ENCODE measurements around the gene DKC1. TPM values are rescaled to one million over a fixed set of nuclear protein-coding genes. Genes with fewer than 3 reads are reported as not detected.

The DKC1 gene
- total RNA-seq, 1 experiment from 2014 or later, result 179 TPM

GRCh38 chrX:154719132-154719675 is 43.5 kb upstream of the DKC1 start:
- POLR2A ChIA-PET, result interaction anchor here (0.6 kb wide), 1 partner anchor 407 kb away, joined by 3 read pairs; no protein-coding TSS in a partner anchor
- CTCF ChIA-PET, result interaction anchor here (1.6 kb wide), 1 partner anchor 29 kb away, joined by 4 read pairs; no protein-coding TSS in a partner anchor
- in situ Hi-C loops (cut with HindIII; ENCODE audit: low pct_unique_long_range_greater_than_20kb, low sequenced_read_pairs), result loop anchor here (5.0 kb wide), 1 partner anchor 42 kb away; no protein-coding TSS in a partner anchor
- no peak overlapping the region for H3K4me3 ChIP-seq (ENCODE audit: low read depth in 2 of 2, low read length in 2 of 2)
- peak overlapping the region; percentile 17; the same call in 1 of the 2 replicates for H3K27ac ChIP-seq (ENCODE audit: low read length)
- peaks cover 10% of the 10 kb centered on the region for H3K4me1 ChIP-seq (ENCODE audit: control insufficient read depth, insufficient read depth, low read length)
- no peaks in the 10 kb centered on the region for H3K36me3 ChIP-seq (ENCODE audit: control insufficient read depth, insufficient read depth, low read length)
- no peaks in the 10 kb centered on the region for H3K9me3 ChIP-seq (ENCODE audit: control insufficient read depth, insufficient read depth, low read depth, low read length)
- TF ChIP-seq, protein P1, sequence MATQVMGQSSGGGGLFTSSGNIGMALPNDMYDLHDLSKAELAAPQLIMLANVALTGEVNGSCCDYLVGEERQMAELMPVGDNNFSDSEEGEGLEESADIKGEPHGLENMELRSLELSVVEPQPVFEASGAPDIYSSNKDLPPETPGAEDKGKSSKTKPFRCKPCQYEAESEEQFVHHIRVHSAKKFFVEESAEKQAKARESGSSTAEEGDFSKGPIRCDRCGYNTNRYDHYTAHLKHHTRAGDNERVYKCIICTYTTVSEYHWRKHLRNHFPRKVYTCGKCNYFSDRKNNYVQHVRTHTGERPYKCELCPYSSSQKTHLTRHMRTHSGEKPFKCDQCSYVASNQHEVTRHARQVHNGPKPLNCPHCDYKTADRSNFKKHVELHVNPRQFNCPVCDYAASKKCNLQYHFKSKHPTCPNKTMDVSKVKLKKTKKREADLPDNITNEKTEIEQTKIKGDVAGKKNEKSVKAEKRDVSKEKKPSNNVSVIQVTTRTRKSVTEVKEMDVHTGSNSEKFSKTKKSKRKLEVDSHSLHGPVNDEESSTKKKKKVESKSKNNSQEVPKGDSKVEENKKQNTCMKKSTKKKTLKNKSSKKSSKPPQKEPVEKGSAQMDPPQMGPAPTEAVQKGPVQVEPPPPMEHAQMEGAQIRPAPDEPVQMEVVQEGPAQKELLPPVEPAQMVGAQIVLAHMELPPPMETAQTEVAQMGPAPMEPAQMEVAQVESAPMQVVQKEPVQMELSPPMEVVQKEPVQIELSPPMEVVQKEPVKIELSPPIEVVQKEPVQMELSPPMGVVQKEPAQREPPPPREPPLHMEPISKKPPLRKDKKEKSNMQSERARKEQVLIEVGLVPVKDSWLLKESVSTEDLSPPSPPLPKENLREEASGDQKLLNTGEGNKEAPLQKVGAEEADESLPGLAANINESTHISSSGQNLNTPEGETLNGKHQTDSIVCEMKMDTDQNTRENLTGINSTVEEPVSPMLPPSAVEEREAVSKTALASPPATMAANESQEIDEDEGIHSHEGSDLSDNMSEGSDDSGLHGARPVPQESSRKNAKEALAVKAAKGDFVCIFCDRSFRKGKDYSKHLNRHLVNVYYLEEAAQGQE (IDR thresholded peaks at IDR 0.05; ENCODE audit: insufficient read depth in 1 of 2, low read depth in 2 of 2, low read length in 1 of 2), result no peak
- no peak for TF ChIP-seq SIN3A (IDR thresholded peaks at IDR 0.05; ENCODE audit: borderline replicate concordance, insufficient read depth, low read depth, low read length)
- no peak for TF ChIP-seq POLR2AphosphoS5 (IDR thresholded peaks at IDR 0.05; ENCODE audit: low read depth, low read length)
- TF ChIP-seq TCF7L2 (IDR thresholded peaks at IDR 0.05; ENCODE audit: low read depth, low read length), result no peak
- no peak for TF ChIP-seq CTCF (IDR thresholded peaks at IDR 0.05)
- DNase-seq (ENCODE audit: low read depth, low spot score) (no peak), ATAC-seq (no peak)
- H3K27me3 ChIP-seq (ENCODE audit: control insufficient read depth, insufficient read depth, low read length), result no peaks in the 10 kb centered on the region
- no TSS peak for BruUV-seq (replicated peaks)
- intact Hi-C loops (cut with micrococcal nuclease; ENCODE audit: unreplicated experiment), result no loop called here

- ATAC-seq (no peak), DNase-seq (ENCODE audit: low read depth, low spot score) (no peak)
- H3K4me1 ChIP-seq (ENCODE audit: control insufficient read depth, insufficient read depth, low read length), result peaks cover 8% of the 10 kb centered on the region
- POLR2A ChIA-PET, result interaction anchor here (0.6 kb wide), 1 partner anchor 408 kb away, joined by 3 read pairs; no protein-coding TSS in a partner anchor
- no TSS peak for BruUV-seq (replicated peaks)
- in situ Hi-C loops (cut with HindIII; ENCODE audit: low pct_unique_long_range_greater_than_20kb, low sequenced_read_pairs) (no loop called here), intact Hi-C loops (cut with micrococcal nuclease; ENCODE audit: unreplicated experiment) (no loop called here)
- CTCF ChIA-PET, result no interaction called here
- TF ChIP-seq CTCF (IDR thresholded peaks at IDR 0.05) (no peak), POLR2AphosphoS5 (IDR thresholded peaks at IDR 0.05; ENCODE audit: low read depth, low read length) (no peak), TCF7L2 (IDR thresholded peaks at IDR 0.05; ENCODE audit: low read depth, low read length) (no peak), SIN3A (IDR thresholded peaks at IDR 0.05; ENCODE audit: borderline replicate concordance, insufficient read depth, low read depth, low read length) (no peak)
- TF ChIP-seq, protein P1 (IDR thresholded peaks at IDR 0.05; ENCODE audit: insufficient read depth in 1 of 2, low read depth in 2 of 2, low read length in 1 of 2), result no peak
- no peaks in the 10 kb centered on the region for H3K9me3 ChIP-seq (ENCODE audit: control insufficient read depth, insufficient read depth, low read depth, low read length)
- no peak overlapping the region for H3K27ac ChIP-seq (ENCODE audit: low read length)
- H3K36me3 ChIP-seq (ENCODE audit: control insufficient read depth, insufficient read depth, low read length), result no peaks in the 10 kb centered on the region
- no peaks in the 10 kb centered on the region for H3K27me3 ChIP-seq (ENCODE audit: control insufficient read depth, insufficient read depth, low read length)
- no peak overlapping the region for H3K4me3 ChIP-seq (ENCODE audit: low read depth in 2 of 2, low read length in 2 of 2)
Measured at GRCh38 chrX:154720067-154720466, 42.6 kb upstream of the DKC1 start.

All from Panc1 (cell line).